ENCODE data around the gene PLEKHJ1.

DNA sequence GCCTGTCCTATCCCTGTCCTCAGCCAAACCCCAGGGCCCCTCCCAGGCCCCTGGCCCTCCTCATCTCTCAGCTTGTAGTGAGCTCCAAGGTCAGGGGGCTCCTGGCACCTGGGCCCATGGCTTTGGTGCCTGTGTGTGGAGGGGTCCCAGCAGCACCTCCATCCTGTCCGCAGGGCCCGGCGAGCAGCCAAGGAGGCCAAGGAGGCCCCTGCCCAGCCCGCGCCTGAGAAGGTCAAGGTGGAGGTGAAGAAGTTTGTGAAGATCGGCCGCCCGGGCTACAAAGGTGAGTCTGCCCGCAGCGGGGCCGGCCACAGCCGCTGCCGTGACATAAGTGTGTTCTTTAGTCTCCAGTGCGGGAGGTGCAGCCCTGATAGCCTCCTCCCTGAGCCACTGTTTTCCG is 9.1 kb upstream of the PLEKHJ1 start:
- TF ChIP-seq CTCF (conservative IDR thresholded peaks at IDR 0.05; ENCODE audit: low read depth, low read length) = no peak
- no peak for TF ChIP-seq EZH2 (IDR thresholded peaks at IDR 0.05; ENCODE audit: borderline replicate concordance, low read depth, low read length, poor library complexity, severe bottlenecking)
